Immature natural killer cell (primary cell): Measurements from ENCODE around the gene MACROD2. TPM values are rescaled to one million over a fixed set of nuclear protein-coding genes. Genes with fewer than 3 reads are reported as not detected.

Experiments used
- DNase-seq, 3 donors: peaks; one replicate each; pipeline ENCODE4 v3.0.0; 2022; ENCODE audit warnings: mixed read lengths in 1 of 3
- H3K27ac Mint-ChIP-seq, 6 donors: one replicate each; pipeline ENCODE4 v1.8.0; 2020; ENCODE audit warnings: mixed read lengths in 6 of 6, mild to moderate bottlenecking in 5 of 6, inconsistent platforms in 4 of 6, moderate library complexity in 3 of 6
- H3K27me3 Mint-ChIP-seq, 3 donors: one replicate each; pipeline ENCODE4 v1.8.0; 2020 to 2021; ENCODE audit warnings: low read depth in 3 of 3, mild to moderate bottlenecking in 3 of 3, mixed read lengths in 3 of 3, moderate library complexity in 3 of 3, inconsistent platforms in 1 of 3
- H3K36me3 Mint-ChIP-seq, 3 donors: one replicate each; pipeline ENCODE4 v1.8.0; 2020; ENCODE audit warnings: mixed read lengths in 3 of 3, inconsistent platforms in 2 of 3, mild to moderate bottlenecking in 2 of 3
- H3K4me1 Mint-ChIP-seq, 2 donors: one replicate each; pipeline ENCODE4 v1.8.0; 2020; ENCODE audit warnings: inconsistent platforms in 2 of 2, mild to moderate bottlenecking in 2 of 2, mixed read lengths in 2 of 2, moderate library complexity in 1 of 2
- H3K4me3 Mint-ChIP-seq, 5 donors: one replicate each; pipeline ENCODE4 v1.8.0; 2020; ENCODE audit warnings: mild to moderate bottlenecking in 5 of 5, mixed read lengths in 5 of 5, inconsistent platforms in 3 of 5, moderate library complexity in 3 of 5
- H3K9me3 Mint-ChIP-seq, 6 donors: one replicate each; pipeline ENCODE4 v1.8.0; 2020; ENCODE audit warnings: mild to moderate bottlenecking in 6 of 6, mixed read lengths in 6 of 6, inconsistent platforms in 4 of 6, moderate library complexity in 3 of 6
- polyA plus RNA-seq, 3 donors: library from polyadenylated mRNA; unstranded; fragments of 300-500 nt; fragmentation: Illumina TruSeq; gene quantifications; one replicate each; pipeline ENCODE4 v1.2.3, GENCODE V29; 2021

The MACROD2 gene
- polyA plus RNA-seq, 3 donors from 2014 or later, result not detected

DNA sequence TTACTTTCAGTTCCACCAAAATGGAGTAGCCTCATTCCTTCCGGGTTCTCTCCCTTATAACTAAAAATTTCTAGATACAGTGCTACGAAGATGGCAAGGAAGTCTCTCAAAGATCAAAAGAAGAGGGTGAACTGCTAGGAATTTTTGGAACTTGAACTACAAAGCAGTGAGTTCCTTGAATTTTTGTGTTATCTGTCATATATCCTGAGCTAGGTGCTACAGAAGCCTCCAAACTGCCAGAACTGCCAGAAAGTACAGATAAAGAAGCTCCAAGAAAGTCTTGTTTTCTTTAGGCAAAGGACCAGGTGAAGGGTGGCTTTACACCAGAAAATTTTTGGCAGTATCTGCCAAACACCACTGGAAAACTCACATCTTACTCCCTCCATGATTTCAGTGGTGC, 560.9 kb downstream of the MACROD2 start:
- no peaks in the 10 kb centered on the region for H3K36me3 Mint-ChIP-seq
- H3K4me3 Mint-ChIP-seq, result no peak overlapping the region
- peaks cover 2 to 10% (median 5%) of the 10 kb centered on the region in 6 donors for H3K9me3 Mint-ChIP-seq
- no peak overlapping the region for H3K27ac Mint-ChIP-seq
- H3K27me3 Mint-ChIP-seq, result no peaks in the 10 kb centered on the region
- no peaks in the 10 kb centered on the region for H3K4me1 Mint-ChIP-seq
- DNase-seq, result no peak

DNA sequence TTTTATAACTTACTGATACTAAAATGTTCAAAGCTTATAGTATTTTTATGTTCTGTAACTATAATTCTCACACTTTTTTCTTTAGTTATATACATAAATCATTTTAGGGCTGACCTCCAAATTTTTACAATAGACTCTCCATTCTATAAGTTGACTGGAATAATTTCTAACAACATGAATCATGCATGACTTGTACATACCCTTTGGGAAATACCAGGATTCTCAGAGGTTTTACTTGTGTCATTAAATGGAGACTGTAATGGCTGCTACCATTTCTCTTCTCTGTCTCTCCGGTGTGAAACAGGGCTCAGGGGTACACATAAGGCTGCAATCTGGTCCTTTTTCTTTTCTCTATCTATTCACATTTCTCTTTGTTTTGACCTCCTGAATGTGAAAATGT, 564.3 kb downstream of the MACROD2 start:
- Mint-ChIP-seq H3K27me3 (no peaks in the 10 kb centered on the region), H3K4me3 (no peak overlapping the region), H3K36me3 (no peaks in the 10 kb centered on the region)

GRCh38 chr20:14561741-14562221, 566.5 kb downstream of the MACROD2 start:
- Mint-ChIP-seq H3K4me1 (no peaks in the 10 kb centered on the region), H3K27ac (no peak overlapping the region), H3K36me3 (no peaks in the 10 kb centered on the region), H3K9me3 (peaks cover 0 to 41% (median 17%) of the 10 kb centered on the region in 6 donors), H3K27me3 (no peaks in the 10 kb centered on the region), H3K4me3 (no peak overlapping the region)
- no peak for DNase-seq

More for the DNA sequence above, 564.3 kb downstream of the MACROD2 start:
- H3K4me1 Mint-ChIP-seq, result no peaks in the 10 kb centered on the region
- H3K27ac Mint-ChIP-seq, result no peak overlapping the region
- H3K9me3 Mint-ChIP-seq, result peaks cover 2 to 24% (median 10%) of the 10 kb centered on the region in 6 donors
- no peak for DNase-seq

DNA sequence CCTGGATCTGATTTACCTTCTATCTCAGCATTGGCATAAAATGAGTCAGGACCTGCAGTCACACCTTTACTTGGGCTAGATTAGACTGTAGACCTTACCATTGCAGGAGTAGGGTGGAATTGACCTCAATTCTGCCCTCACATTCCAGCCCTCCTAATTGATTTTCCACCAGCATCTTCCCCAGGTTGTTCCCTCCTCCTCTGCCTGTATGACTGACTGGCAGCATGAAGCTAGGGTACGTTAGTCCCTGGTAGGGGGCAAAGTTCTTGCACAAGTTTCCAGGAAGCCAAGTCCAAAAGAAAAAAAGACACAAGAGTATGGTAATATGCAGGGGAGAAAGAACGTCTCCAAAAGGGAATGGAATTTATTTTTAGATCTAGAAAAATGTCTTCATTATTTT, 567.7 kb downstream of the MACROD2 start:
- Mint-ChIP-seq H3K4me3 (no peak overlapping the region), H3K36me3 (no peaks in the 10 kb centered on the region), H3K9me3 (peaks cover 2 to 41% (median 15%) of the 10 kb centered on the region in 6 donors), H3K27ac (no peak overlapping the region), H3K4me1 (no peaks in the 10 kb centered on the region), H3K27me3 (no peaks in the 10 kb centered on the region)
- no peak for DNase-seq

DNA sequence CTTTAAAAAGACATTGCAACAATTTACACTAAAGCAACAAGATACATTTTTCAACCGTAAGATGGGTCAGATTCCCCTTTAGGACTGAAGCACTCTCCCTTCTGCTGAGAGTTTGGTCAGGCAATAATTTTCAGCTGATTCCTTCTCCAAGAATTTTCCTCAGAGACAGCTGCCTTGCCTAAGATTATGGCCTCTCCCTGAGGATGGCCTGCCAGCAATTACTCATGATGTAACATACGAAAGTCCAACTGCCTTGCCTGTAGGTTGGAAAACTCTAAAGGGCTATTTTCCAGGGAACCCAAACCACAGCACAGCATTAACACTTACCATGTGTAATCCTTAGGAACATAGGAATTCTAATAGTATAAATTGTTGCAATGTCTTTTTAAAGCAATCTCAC, 571.2 kb downstream of the MACROD2 start:
- Mint-ChIP-seq H3K4me1 (no peaks in the 10 kb centered on the region), H3K27me3 (no peaks in the 10 kb centered on the region), H3K9me3 (peaks cover 5 to 52% (median 15%) of the 10 kb centered on the region in 6 donors), H3K4me3 (no peak overlapping the region), H3K27ac (no peak overlapping the region), H3K36me3 (no peaks in the 10 kb centered on the region)
- no peak for DNase-seq

- DNase-seq, result no peak
- H3K27me3 Mint-ChIP-seq, result no peaks in the 10 kb centered on the region
- H3K4me3 Mint-ChIP-seq, result no peak overlapping the region
- H3K9me3 Mint-ChIP-seq, result peaks cover 2 to 44% (median 14%) of the 10 kb centered on the region in 6 donors
- no peaks in the 10 kb centered on the region for H3K36me3 Mint-ChIP-seq
- no peak overlapping the region for H3K27ac Mint-ChIP-seq
- no peaks in the 10 kb centered on the region for H3K4me1 Mint-ChIP-seq
Observed at GRCh38 chr20:14568225-14568624, 572.9 kb downstream of the MACROD2 start.

- no peak overlapping the region for H3K4me3 Mint-ChIP-seq
- no peak overlapping the region for H3K27ac Mint-ChIP-seq
- no peak for DNase-seq
- H3K36me3 Mint-ChIP-seq, result no peaks in the 10 kb centered on the region
- H3K4me1 Mint-ChIP-seq, result no peaks in the 10 kb centered on the region
- peaks cover 2 to 44% (median 14%) of the 10 kb centered on the region in 6 donors for H3K9me3 Mint-ChIP-seq
- H3K27me3 Mint-ChIP-seq, result no peaks in the 10 kb centered on the region
Observed at GRCh38 chr20:14568701-14569100, 573.4 kb downstream of the MACROD2 start.

DNA sequence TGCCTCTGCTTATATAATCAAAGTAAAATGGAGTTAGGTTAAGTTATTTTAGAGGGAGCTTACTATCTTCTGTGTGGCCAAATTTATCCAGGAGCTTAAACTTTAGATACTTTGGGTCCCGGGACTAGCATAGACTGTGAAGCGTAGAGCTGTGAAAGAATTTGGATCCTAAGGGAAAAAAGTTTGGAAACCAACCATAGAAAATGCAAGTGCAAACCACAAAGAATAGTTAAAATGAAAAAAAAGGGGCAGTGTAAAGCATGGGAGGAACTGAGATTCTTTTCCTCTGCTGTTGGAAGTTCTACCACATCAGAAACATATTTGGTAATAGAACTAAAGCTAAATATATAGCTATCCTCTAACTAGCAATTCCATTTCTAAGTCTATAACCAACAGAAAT, 574.3 kb downstream of the MACROD2 start:
- H3K4me1 Mint-ChIP-seq, result no peaks in the 10 kb centered on the region
- peaks cover 7 to 38% (median 14%) of the 10 kb centered on the region in 6 donors for H3K9me3 Mint-ChIP-seq
- no peaks in the 10 kb centered on the region for H3K36me3 Mint-ChIP-seq
- no peak for DNase-seq
- no peak overlapping the region for H3K27ac Mint-ChIP-seq
- H3K4me3 Mint-ChIP-seq, result no peak overlapping the region
- no peaks in the 10 kb centered on the region for H3K27me3 Mint-ChIP-seq

DNA sequence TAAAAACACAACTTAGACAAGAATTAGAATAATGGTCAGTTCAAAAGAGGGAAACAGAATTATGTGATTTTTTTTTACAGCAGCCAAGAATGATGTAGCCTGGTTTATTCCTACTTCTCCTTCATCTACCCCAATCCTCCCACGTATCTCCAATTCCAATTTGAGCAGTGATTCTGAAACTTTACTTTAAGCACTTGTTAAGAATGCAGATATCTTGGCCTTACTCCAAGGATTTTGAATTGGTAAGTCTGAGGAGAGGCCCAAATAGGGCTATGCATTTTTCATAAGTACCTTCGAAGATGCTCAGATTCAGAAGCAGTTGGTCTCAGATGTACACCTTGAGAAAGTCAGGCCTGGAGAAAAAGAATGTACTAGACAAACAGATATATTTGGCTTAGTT, 575.5 kb downstream of the MACROD2 start:
- H3K36me3 Mint-ChIP-seq, result no peaks in the 10 kb centered on the region
- no peaks in the 10 kb centered on the region for H3K27me3 Mint-ChIP-seq
- no peak overlapping the region for H3K4me3 Mint-ChIP-seq
- no peaks in the 10 kb centered on the region for H3K4me1 Mint-ChIP-seq
- peaks cover 7 to 32% (median 10%) of the 10 kb centered on the region in 6 donors for H3K9me3 Mint-ChIP-seq
- no peak overlapping the region for H3K27ac Mint-ChIP-seq
- no peak for DNase-seq

GRCh38 chr20:14573676-14574075, 578.4 kb downstream of the MACROD2 start:
- no peak for DNase-seq
- no peaks in the 10 kb centered on the region for H3K27me3 Mint-ChIP-seq
- H3K27ac Mint-ChIP-seq, result no peak overlapping the region
- H3K4me1 Mint-ChIP-seq, result no peaks in the 10 kb centered on the region
- no peak overlapping the region for H3K4me3 Mint-ChIP-seq
- no peaks in the 10 kb centered on the region for H3K36me3 Mint-ChIP-seq
- peaks cover 7 to 30% (median 15%) of the 10 kb centered on the region in 6 donors for H3K9me3 Mint-ChIP-seq

GRCh38 chr20:14576196-14576877, 581.0 kb downstream of the MACROD2 start:
- H3K27ac Mint-ChIP-seq, result no peak overlapping the region
- H3K4me3 Mint-ChIP-seq, result no peak overlapping the region
- H3K4me1 Mint-ChIP-seq, result no peaks in the 10 kb centered on the region
- H3K36me3 Mint-ChIP-seq, result no peaks in the 10 kb centered on the region
- no peaks in the 10 kb centered on the region for H3K27me3 Mint-ChIP-seq
- H3K9me3 Mint-ChIP-seq, result peaks cover 7 to 22% (median 15%) of the 10 kb centered on the region in 6 donors
- DNase-seq, result no peak

GRCh38 chr20:14580418-14581074, 585.2 kb downstream of the MACROD2 start:
- Mint-ChIP-seq H3K27me3 (no peaks in the 10 kb centered on the region), H3K36me3 (no peaks in the 10 kb centered on the region), H3K27ac (no peak overlapping the region), H3K9me3 (peaks cover 6 to 46% (median 16%) of the 10 kb centered on the region in 6 donors), H3K4me3 (no peak overlapping the region), H3K4me1 (no peaks in the 10 kb centered on the region)
- DNase-seq, result no peak

DNA sequence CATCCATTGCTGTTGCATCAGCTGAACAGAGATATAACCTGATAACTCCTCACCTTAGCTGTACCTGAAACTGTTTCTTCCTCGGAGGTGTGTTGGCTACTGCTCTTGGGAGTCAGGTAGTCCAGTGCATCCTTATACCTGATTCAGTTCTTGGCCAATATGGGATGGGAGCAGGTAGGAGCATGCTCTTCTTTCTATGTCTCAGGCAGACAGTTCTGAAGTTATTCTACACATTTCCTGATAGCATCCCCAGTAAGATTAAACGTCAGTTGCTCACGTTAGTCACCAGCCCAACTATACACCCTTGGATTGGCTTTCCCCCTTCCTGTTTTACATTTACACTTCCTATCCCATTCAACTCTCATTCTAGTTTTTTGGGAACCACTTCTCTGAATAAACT, 586.4 kb downstream of the MACROD2 start:
- H3K4me1 Mint-ChIP-seq, result no peaks in the 10 kb centered on the region
- H3K36me3 Mint-ChIP-seq, result no peaks in the 10 kb centered on the region
- H3K4me3 Mint-ChIP-seq, result no peak overlapping the region
- peaks cover 8 to 45% (median 15%) of the 10 kb centered on the region in 6 donors for H3K9me3 Mint-ChIP-seq
- no peak overlapping the region for H3K27ac Mint-ChIP-seq
- DNase-seq, result no peak
- H3K27me3 Mint-ChIP-seq, result no peaks in the 10 kb centered on the region

- H3K4me1 Mint-ChIP-seq, result no peaks in the 10 kb centered on the region
- H3K27me3 Mint-ChIP-seq, result no peaks in the 10 kb centered on the region
- no peak overlapping the region for H3K27ac Mint-ChIP-seq
- H3K36me3 Mint-ChIP-seq, result no peaks in the 10 kb centered on the region
- no peak for DNase-seq
- H3K9me3 Mint-ChIP-seq, result peaks cover 5 to 42% (median 15%) of the 10 kb centered on the region in 6 donors
- H3K4me3 Mint-ChIP-seq, result no peak overlapping the region
Observed at GRCh38 chr20:14582855-14583254, 587.5 kb downstream of the MACROD2 start.
